Right atrium auricular region (tissue), 2 donors: ENCODE data around the gene IMPA2. TPM values are rescaled to one million over a fixed set of nuclear protein-coding genes. Genes with fewer than 3 reads are reported as not detected.

Experiments used
- DNase-seq: peaks from one replicate; pipeline ENCODE4 v3.0.0-alpha.2; 2019; ENCODE audit warnings: low spot score
- H3K27ac ChIP-seq, 2 donors: fragments of 200-600 bp; sonication (generic); 1 replicate in 1 of 2; 2 replicates in 1 of 2; pipeline ENCODE4 v1.5.1; 2016 to 2019
- H3K27me3 ChIP-seq, 2 donors: fragments of 200-600 bp; sonication (generic); one replicate each; pipeline versions ENCODE4 v1.5.1 to v1.6.0; 2017 to 2019
- H3K36me3 ChIP-seq: fragments of 200-600 bp; sonication (generic); one replicate; pipeline ENCODE4 v1.5.1; 2016
- H3K4me1 ChIP-seq, 2 donors: fragments of 200-600 bp; sonication (generic); one replicate each; pipeline versions ENCODE4 v1.5.1 to v1.6.0; 2017 to 2019
- H3K4me3 ChIP-seq, 2 donors: fragments of 200-600 bp; sonication (generic); 1 replicate in 1 of 2; 2 replicates in 1 of 2; pipeline ENCODE4 v1.5.1; 2017 to 2019; ENCODE audit warnings: mild to moderate bottlenecking in 1 of 2, moderate library complexity in 1 of 2
- H3K9me3 ChIP-seq, 2 donors: fragments of 200-600 bp; sonication (generic); one replicate each; pipeline ENCODE4 v1.5.1; 2019
- total RNA-seq, 2 donors: library from RNA; depleted of rRNA; stranded (reverse); fragments of >200 nt; gene quantifications; one replicate each; pipeline ENCODE4 v1.1.0, GENCODE V29; 2016
- TF ChIP-seq, protein P1 (sequence below), 2 donors: fragments of 200-600 bp; sonication (generic); IDR thresholded peaks; one replicate each; pipeline ENCODE4 v1.5.1; 2019; ENCODE audit warnings: antibody characterized with exemption in 2 of 2

The IMPA2 gene
- total RNA-seq, 2 donors from 2014 or later: 20.2 to 22.9 TPM

GRCh38 chr18:12018861-12019260, 37.6 kb downstream of the IMPA2 start:
- Histone ChIP-seq H3K27me3 (no peaks in the 10 kb centered on the region), H3K9me3 (no peaks in the 10 kb centered on the region), H3K4me3 (no peak overlapping the region), H3K36me3 (no peaks in the 10 kb centered on the region), H3K27ac (no peak overlapping the region), H3K4me1 (peaks cover 0 to 16% of the 10 kb centered on the region in 2 donors)
- no peak for DNase-seq
- TF ChIP-seq, protein P1, sequence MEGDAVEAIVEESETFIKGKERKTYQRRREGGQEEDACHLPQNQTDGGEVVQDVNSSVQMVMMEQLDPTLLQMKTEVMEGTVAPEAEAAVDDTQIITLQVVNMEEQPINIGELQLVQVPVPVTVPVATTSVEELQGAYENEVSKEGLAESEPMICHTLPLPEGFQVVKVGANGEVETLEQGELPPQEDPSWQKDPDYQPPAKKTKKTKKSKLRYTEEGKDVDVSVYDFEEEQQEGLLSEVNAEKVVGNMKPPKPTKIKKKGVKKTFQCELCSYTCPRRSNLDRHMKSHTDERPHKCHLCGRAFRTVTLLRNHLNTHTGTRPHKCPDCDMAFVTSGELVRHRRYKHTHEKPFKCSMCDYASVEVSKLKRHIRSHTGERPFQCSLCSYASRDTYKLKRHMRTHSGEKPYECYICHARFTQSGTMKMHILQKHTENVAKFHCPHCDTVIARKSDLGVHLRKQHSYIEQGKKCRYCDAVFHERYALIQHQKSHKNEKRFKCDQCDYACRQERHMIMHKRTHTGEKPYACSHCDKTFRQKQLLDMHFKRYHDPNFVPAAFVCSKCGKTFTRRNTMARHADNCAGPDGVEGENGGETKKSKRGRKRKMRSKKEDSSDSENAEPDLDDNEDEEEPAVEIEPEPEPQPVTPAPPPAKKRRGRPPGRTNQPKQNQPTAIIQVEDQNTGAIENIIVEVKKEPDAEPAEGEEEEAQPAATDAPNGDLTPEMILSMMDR (IDR thresholded peaks at IDR 0.05): no peak

DNA sequence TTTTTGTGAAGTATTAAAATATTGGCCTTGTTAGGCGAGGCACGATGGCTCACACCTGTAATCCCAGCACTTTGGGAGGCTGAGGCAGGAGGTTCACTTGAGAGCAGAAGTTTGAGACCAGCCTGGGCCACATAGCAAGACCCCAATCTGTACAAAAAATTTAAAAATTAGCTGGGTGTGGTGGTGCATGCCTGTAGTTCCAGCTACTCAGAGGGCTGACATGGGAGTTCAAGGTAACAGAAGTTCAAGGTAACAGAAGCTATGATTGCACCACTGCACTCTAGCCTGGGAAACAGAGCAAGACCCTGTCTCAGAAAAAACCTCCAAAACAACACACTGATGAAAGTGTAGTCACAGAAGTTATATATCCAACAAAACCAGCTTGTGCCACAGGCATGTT, 39.8 kb downstream of the IMPA2 start:
- H3K4me3 ChIP-seq: no peak overlapping the region
- H3K36me3 ChIP-seq: no peaks in the 10 kb centered on the region

GRCh38 chr18:12021596-12021995, 40.3 kb downstream of the IMPA2 start:
- H3K27me3 ChIP-seq: no peaks in the 10 kb centered on the region
- H3K4me3 ChIP-seq: no peak overlapping the region
- DNase-seq: no peak
- H3K36me3 ChIP-seq: no peaks in the 10 kb centered on the region
- TF ChIP-seq, protein P1 (IDR thresholded peaks at IDR 0.05): no peak
- no peaks in the 10 kb centered on the region for H3K4me1 ChIP-seq
- H3K9me3 ChIP-seq: no peaks in the 10 kb centered on the region
- H3K27ac ChIP-seq: no peak overlapping the region

More for the DNA sequence above, 39.8 kb downstream of the IMPA2 start:
- TF ChIP-seq, protein P1 (IDR thresholded peaks at IDR 0.05): no peak
- peaks cover 0 to 2% of the 10 kb centered on the region in 2 donors for H3K4me1 ChIP-seq
- H3K27me3 ChIP-seq: no peaks in the 10 kb centered on the region
- H3K27ac ChIP-seq: no peak overlapping the region
- H3K9me3 ChIP-seq: no peaks in the 10 kb centered on the region
- DNase-seq: no peak

GRCh38 chr18:12023375-12023774, 42.1 kb downstream of the IMPA2 start:
- TF ChIP-seq, protein P1 (IDR thresholded peaks at IDR 0.05): no peak

DNA sequence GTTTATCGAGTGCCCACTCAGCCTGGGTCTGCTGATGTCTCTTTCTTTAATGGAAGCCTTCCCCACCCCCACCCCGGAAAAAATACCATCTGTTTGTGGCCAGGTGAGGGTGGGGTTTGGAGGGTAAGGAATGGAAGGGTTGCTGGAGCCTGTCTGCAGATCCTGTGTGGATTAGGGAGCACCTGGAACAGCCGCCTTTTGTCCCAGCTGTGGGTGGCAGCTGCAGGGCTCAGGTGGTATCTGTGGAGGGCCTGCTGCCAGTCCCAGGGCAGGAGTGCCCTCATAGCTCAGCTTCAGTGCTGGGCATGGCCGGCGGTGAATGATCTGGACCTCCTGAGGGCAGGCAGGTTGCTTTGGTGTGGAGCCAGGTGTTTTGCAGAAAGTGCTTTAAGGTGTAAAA, 45.3 kb downstream of the IMPA2 start:
- TF ChIP-seq, protein P1 (IDR thresholded peaks at IDR 0.05): no peak
- no peak for DNase-seq
- Histone ChIP-seq H3K27me3 (no peaks in the 10 kb centered on the region), H3K9me3 (no peaks in the 10 kb centered on the region), H3K4me3 (no peak overlapping the region), H3K36me3 (no peaks in the 10 kb centered on the region), H3K4me1 (peaks cover 0 to 6% of the 10 kb centered on the region in 2 donors), H3K27ac (peak overlapping the region in 1 of 2 donors; percentile 31)

More at GRCh38 chr18:12023375-12023774, 42.1 kb downstream of the IMPA2 start:
- Histone ChIP-seq H3K4me3 (no peak overlapping the region), H3K9me3 (no peaks in the 10 kb centered on the region), H3K27me3 (no peaks in the 10 kb centered on the region), H3K4me1 (peaks cover 0 to 6% of the 10 kb centered on the region in 2 donors), H3K36me3 (no peaks in the 10 kb centered on the region), H3K27ac (no peak overlapping the region)
- no peak for DNase-seq

DNA sequence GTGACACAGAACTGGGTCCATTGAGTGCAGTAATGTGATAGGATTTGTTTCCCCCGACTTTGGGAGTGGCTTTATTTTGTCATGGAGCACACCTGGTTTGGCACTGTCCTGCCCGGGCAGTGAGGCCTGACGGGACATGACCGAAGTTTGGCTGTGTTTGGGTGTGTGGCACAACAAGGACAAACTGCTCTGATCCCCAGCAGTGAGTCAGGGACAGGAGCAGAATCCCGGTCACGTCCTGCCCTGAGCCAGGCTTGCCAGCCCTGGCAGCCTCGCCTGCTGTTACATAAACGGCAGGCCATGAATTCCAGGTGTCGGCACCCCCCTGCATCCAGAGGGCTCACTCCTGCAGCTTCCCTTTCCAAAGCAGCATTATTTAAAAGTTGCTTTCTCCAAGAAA, 45.7 kb downstream of the IMPA2 start:
- peak overlapping the region in 1 of 2 donors; percentile 31 for H3K27ac ChIP-seq
- TF ChIP-seq, protein P1 (IDR thresholded peaks at IDR 0.05): no peak

More for the DNA sequence above, 45.7 kb downstream of the IMPA2 start:
- Histone ChIP-seq H3K4me3 (no peak overlapping the region), H3K27me3 (no peaks in the 10 kb centered on the region), H3K9me3 (no peaks in the 10 kb centered on the region), H3K4me1 (peaks cover 0 to 6% of the 10 kb centered on the region in 2 donors), H3K36me3 (no peaks in the 10 kb centered on the region)
- no peak for DNase-seq
